ENCODE results near the gene DDR1.

The DDR1 gene

GRCh38 chr6:30888816-30889495 is 4.6 kb downstream of the DDR1 start:
- TF ChIP-seq YY1 (IDR thresholded peaks at IDR 0.05; ENCODE audit: insufficient read depth, insufficient read length) (no peak), SUZ12 (IDR thresholded peaks at IDR 0.05; ENCODE audit: extremely low read depth, insufficient read depth, insufficient read length) (no peak), ZNF274 (IDR thresholded peaks at IDR 0.05; ENCODE audit: low read depth, low read length) (no peak)
- Histone ChIP-seq H3K4me1 (ENCODE audit: insufficient read depth, insufficient read length) (peaks cover 11% of the 10 kb centered on the region), H3K27me3 (ENCODE audit: insufficient read depth, insufficient read length) (no peaks in the 10 kb centered on the region), H3K36me3 (ENCODE audit: insufficient read depth, insufficient read length, low read length) (peaks cover 57% of the 10 kb centered on the region), H3K4me3 (ENCODE audit: insufficient read length, low read depth) (no peak overlapping the region), H3K9me3 (ENCODE audit: insufficient read depth, low read length) (no peaks in the 10 kb centered on the region), H3K9ac (ENCODE audit: insufficient read length, low read depth) (peak overlapping the region; percentile 21)
- DNase-seq (ENCODE audit: low read depth, low spot score): no peak

DNA sequence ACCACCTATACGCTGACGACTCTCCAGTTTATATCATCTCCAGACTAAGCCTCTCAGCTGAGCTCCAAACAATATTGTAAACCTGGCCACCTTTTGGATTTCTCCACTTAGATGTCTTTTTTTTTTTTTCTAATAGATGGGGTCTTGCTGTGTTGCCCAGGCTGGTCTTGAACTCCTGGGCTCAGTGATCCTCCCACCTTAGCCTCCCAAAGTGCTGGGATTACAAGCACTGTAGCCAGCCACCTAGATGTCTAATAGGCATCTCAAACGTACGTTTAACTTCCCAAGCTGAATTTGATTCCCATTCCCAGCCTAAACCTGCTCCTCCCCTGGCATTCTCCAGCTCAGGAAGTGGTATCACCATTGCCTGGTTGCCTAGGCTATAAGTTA is 5.2 kb downstream of the DDR1 start:
- Histone ChIP-seq H3K9ac (ENCODE audit: insufficient read length, low read depth) (no peak overlapping the region), H3K9me3 (ENCODE audit: insufficient read depth, low read length) (no peaks in the 10 kb centered on the region), H3K4me3 (ENCODE audit: insufficient read length, low read depth) (no peak overlapping the region), H3K4me1 (ENCODE audit: insufficient read depth, insufficient read length) (peaks cover 11% of the 10 kb centered on the region), H3K36me3 (ENCODE audit: insufficient read depth, insufficient read length, low read length) (peaks cover 63% of the 10 kb centered on the region), H3K27me3 (ENCODE audit: insufficient read depth, insufficient read length) (no peaks in the 10 kb centered on the region)
- no peak for DNase-seq (ENCODE audit: low read depth, low spot score)
- no peak for TF ChIP-seq YY1 (IDR thresholded peaks at IDR 0.05; ENCODE audit: insufficient read depth, insufficient read length)
- no peak for TF ChIP-seq ZNF274 (IDR thresholded peaks at IDR 0.05; ENCODE audit: low read depth, low read length)
- TF ChIP-seq SUZ12 (IDR thresholded peaks at IDR 0.05; ENCODE audit: extremely low read depth, insufficient read depth, insufficient read length): no peak

DNA sequence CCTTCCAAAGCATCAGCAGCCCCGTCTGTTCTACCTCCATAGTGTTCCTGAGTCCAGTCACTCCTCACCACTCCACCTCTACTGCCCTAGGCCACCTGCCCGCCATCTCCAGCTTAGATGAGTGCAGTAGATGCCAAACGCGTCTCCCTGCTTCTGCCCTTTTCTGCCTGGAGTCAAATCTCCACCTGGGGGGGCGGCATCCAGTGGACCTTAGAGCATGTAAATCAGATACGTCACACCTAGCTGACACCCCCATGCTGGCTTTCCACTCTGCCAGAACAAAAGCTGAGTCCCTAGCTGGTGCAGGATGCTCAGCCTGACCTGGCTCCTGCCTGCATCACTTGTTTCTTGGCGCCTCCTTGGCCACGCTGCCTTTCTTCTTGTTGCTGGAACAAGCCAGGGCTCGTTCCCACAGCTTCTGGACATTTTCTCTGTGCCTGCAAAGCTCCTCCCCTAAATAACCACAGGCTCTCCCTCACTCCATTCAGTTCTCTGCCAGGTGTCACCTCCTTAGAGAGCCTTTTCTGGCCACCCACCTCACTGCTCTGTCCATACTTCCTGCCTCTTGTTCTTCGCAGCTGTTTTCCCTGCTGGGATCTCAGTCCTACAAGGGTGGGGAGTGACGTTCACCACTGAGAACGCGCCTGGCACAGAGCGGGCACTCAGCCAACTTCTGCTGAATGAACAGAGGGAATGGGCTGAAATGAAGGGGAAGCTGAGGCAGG is 5.8 kb downstream of the DDR1 start:
- no peak for DNase-seq (ENCODE audit: low read depth, low spot score)
- no peak overlapping the region for H3K9ac ChIP-seq (ENCODE audit: insufficient read length, low read depth)
- no peak overlapping the region for H3K4me3 ChIP-seq (ENCODE audit: insufficient read length, low read depth)
- TF ChIP-seq ZNF274 (IDR thresholded peaks at IDR 0.05; ENCODE audit: low read depth, low read length): no peak
- no peak for TF ChIP-seq YY1 (IDR thresholded peaks at IDR 0.05; ENCODE audit: insufficient read depth, insufficient read length)
- TF ChIP-seq SUZ12 (IDR thresholded peaks at IDR 0.05; ENCODE audit: extremely low read depth, insufficient read depth, insufficient read length): no peak
- no peaks in the 10 kb centered on the region for H3K9me3 ChIP-seq (ENCODE audit: insufficient read depth, low read length)
- peaks cover 9% of the 10 kb centered on the region for H3K4me1 ChIP-seq (ENCODE audit: insufficient read depth, insufficient read length)
- peaks cover 66% of the 10 kb centered on the region for H3K36me3 ChIP-seq (ENCODE audit: insufficient read depth, insufficient read length, low read length)
- no peaks in the 10 kb centered on the region for H3K27me3 ChIP-seq (ENCODE audit: insufficient read depth, insufficient read length)

DNA sequence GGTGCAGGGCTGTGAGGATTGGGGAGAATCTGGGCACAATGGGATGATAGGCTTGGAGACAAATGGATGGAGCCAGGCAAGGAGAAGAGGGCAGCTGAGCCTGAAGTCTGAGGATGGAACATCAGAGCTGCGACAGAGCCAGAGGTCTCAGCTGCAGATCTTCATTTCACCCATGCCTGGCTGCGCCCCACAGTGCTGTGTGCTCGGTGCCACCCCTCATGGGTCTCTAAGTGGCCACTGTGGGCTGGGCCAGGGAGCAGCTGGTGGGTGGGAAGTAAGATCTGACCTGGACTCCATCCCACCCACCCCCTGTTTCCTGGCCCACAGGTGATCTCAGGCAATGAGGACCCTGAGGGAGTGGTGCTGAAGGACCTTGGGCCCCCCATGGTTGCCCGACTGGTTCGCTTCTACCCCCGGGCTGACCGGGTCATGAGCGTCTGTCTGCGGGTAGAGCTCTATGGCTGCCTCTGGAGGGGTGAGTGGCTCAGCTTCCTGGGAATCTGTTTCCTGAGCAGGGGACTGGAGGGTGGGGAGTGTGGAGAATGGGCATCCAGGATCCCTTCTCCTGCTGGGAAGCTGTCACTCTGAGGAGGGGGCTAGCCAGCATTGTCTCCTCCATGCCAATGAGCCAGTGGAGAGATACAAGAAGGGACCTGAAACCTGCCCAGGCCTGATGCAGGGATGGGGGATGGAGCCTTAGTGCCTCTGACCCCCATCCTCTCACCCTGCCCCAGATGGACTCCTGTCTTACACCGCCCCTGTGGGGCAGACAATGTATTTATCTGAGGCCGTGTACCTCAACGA is 6.5 kb downstream of the DDR1 start:
- H3K4me3 ChIP-seq (ENCODE audit: insufficient read length, low read depth): no peak overlapping the region
- no peak for TF ChIP-seq YY1 (IDR thresholded peaks at IDR 0.05; ENCODE audit: insufficient read depth, insufficient read length)
- TF ChIP-seq ZNF274 (IDR thresholded peaks at IDR 0.05; ENCODE audit: low read depth, low read length): no peak
- H3K36me3 ChIP-seq (ENCODE audit: insufficient read depth, insufficient read length, low read length): peaks cover 70% of the 10 kb centered on the region
- H3K27me3 ChIP-seq (ENCODE audit: insufficient read depth, insufficient read length): no peaks in the 10 kb centered on the region
- no peaks in the 10 kb centered on the region for H3K9me3 ChIP-seq (ENCODE audit: insufficient read depth, low read length)
- DNase-seq (ENCODE audit: low read depth, low spot score): no peak
- H3K4me1 ChIP-seq (ENCODE audit: insufficient read depth, insufficient read length): peaks cover 3% of the 10 kb centered on the region
- H3K9ac ChIP-seq (ENCODE audit: insufficient read length, low read depth): no peak overlapping the region

DNA sequence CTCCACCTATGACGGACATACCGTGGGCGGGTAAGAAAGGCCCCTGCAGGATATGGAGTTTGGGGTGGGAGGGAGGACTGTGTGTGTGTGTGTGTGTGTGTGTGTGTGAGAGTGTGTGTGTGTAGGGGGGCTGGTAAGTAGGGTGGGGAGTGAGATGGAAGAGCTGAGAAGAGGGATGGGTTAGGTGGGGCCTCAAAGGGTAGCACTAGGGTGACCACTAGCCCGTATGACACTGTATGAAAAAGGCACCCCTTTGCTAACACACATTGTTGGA is 7.1 kb downstream of the DDR1 start:
- Histone ChIP-seq H3K4me1 (ENCODE audit: insufficient read depth, insufficient read length) (peaks cover 2% of the 10 kb centered on the region), H3K4me3 (ENCODE audit: insufficient read length, low read depth) (no peak overlapping the region), H3K36me3 (ENCODE audit: insufficient read depth, insufficient read length, low read length) (peaks cover 75% of the 10 kb centered on the region), H3K27me3 (ENCODE audit: insufficient read depth, insufficient read length) (no peaks in the 10 kb centered on the region), H3K9ac (ENCODE audit: insufficient read length, low read depth) (no peak overlapping the region), H3K9me3 (ENCODE audit: insufficient read depth, low read length) (no peaks in the 10 kb centered on the region)
- no peak for DNase-seq (ENCODE audit: low read depth, low spot score)
- TF ChIP-seq YY1 (IDR thresholded peaks at IDR 0.05; ENCODE audit: insufficient read depth, insufficient read length): no peak
- no peak for TF ChIP-seq SUZ12 (IDR thresholded peaks at IDR 0.05; ENCODE audit: extremely low read depth, insufficient read depth, insufficient read length)
- TF ChIP-seq ZNF274 (IDR thresholded peaks at IDR 0.05; ENCODE audit: low read depth, low read length): no peak

- Histone ChIP-seq H3K4me1 (ENCODE audit: insufficient read depth, insufficient read length) (peaks cover 2% of the 10 kb centered on the region), H3K27me3 (ENCODE audit: insufficient read depth, insufficient read length) (no peaks in the 10 kb centered on the region), H3K36me3 (ENCODE audit: insufficient read depth, insufficient read length, low read length) (peaks cover 81% of the 10 kb centered on the region), H3K9me3 (ENCODE audit: insufficient read depth, low read length) (no peaks in the 10 kb centered on the region), H3K4me3 (ENCODE audit: insufficient read length, low read depth) (no peak overlapping the region), H3K9ac (ENCODE audit: insufficient read length, low read depth) (no peak overlapping the region)
- no peak for DNase-seq (ENCODE audit: low read depth, low spot score)
- TF ChIP-seq YY1 (IDR thresholded peaks at IDR 0.05; ENCODE audit: insufficient read depth, insufficient read length) (no peak), ZNF274 (IDR thresholded peaks at IDR 0.05; ENCODE audit: low read depth, low read length) (no peak), SUZ12 (IDR thresholded peaks at IDR 0.05; ENCODE audit: extremely low read depth, insufficient read depth, insufficient read length) (no peak)
Measured at GRCh38 chr6:30891816-30892538, 7.7 kb downstream of the DDR1 start.

Measured in NT2/D1 (cell line).